Measurements from ENCODE around the gene ANKRD6. TPM values are rescaled to one million over a fixed set of nuclear protein-coding genes. Genes with fewer than 3 reads are reported as not detected.
"Not testable (repeated sequence)": the region's sequence is repeated elsewhere in the genome, so short reads cannot be mapped to it uniquely, and the experiment has no call there.

Gene ANKRD6
- total RNA-seq, 1 donor from 2014 or later, result 4.7 TPM

GRCh38 chr6:89591745-89592144, 158.8 kb downstream of the ANKRD6 start:
- DNase-seq (ENCODE audit: low read depth, low spot score), result no peak

- no peak for DNase-seq (ENCODE audit: low read depth, low spot score)
Measured at GRCh38 chr6:89596056-89596455, 163.1 kb downstream of the ANKRD6 start.

GRCh38 chr6:89596484-89596883, 163.5 kb downstream of the ANKRD6 start:
- no peak for DNase-seq (ENCODE audit: low read depth, low spot score)

- no peak for DNase-seq (ENCODE audit: low read depth, low spot score)
Measured at GRCh38 chr6:89597372-89597771, 164.4 kb downstream of the ANKRD6 start.

- no peak for DNase-seq (ENCODE audit: low read depth, low spot score)
Measured at GRCh38 chr6:89597988-89598387, 165.0 kb downstream of the ANKRD6 start.

- DNase-seq (ENCODE audit: low read depth, low spot score), result no peak
Measured at GRCh38 chr6:89599727-89600126, 166.8 kb downstream of the ANKRD6 start.

- DNase-seq (ENCODE audit: low read depth, low spot score), result no peak
Measured at GRCh38 chr6:89602166-89602565, 169.2 kb downstream of the ANKRD6 start.

- no peak for DNase-seq (ENCODE audit: low read depth, low spot score)
Measured at GRCh38 chr6:89604653-89605052, 171.7 kb downstream of the ANKRD6 start.

GRCh38 chr6:89605861-89606260, 172.9 kb downstream of the ANKRD6 start:
- DNase-seq (ENCODE audit: low read depth, low spot score), result no peak

- DNase-seq (ENCODE audit: low read depth, low spot score), result no peak
Measured at GRCh38 chr6:89610149-89610642, 177.2 kb downstream of the ANKRD6 start.

- DNase-seq (ENCODE audit: low read depth, low spot score), result no peak
Measured at GRCh38 chr6:89611666-89612065, 178.7 kb downstream of the ANKRD6 start.

GRCh38 chr6:89612121-89612520, 179.2 kb downstream of the ANKRD6 start:
- no peak for DNase-seq (ENCODE audit: low read depth, low spot score)

- DNase-seq (ENCODE audit: low read depth, low spot score), result no peak
Measured at GRCh38 chr6:89613790-89614189, 180.8 kb downstream of the ANKRD6 start.

- DNase-seq (ENCODE audit: low read depth, low spot score), result no peak
Measured at GRCh38 chr6:89615882-89616281, 182.9 kb downstream of the ANKRD6 start.

- DNase-seq (ENCODE audit: low read depth, low spot score), result no peak
Measured at GRCh38 chr6:89616531-89616930, 183.6 kb downstream of the ANKRD6 start.

GRCh38 chr6:89618026-89618425, 185.1 kb downstream of the ANKRD6 start:
- no peak for DNase-seq (ENCODE audit: low read depth, low spot score)

GRCh38 chr6:89619567-89619966, 186.6 kb downstream of the ANKRD6 start:
- no peak for DNase-seq (ENCODE audit: low read depth, low spot score)

GRCh38 chr6:89623749-89624148, 190.8 kb downstream of the ANKRD6 start:
- DNase-seq (ENCODE audit: low read depth, low spot score), result no peak

- DNase-seq (ENCODE audit: low read depth, low spot score), result no peak
Measured at GRCh38 chr6:89630488-89630887, 197.5 kb downstream of the ANKRD6 start.

- not testable (repeated sequence) for DNase-seq (ENCODE audit: low read depth, low spot score)
Measured at GRCh38 chr6:89636412-89636811, 203.5 kb downstream of the ANKRD6 start.

- no peak for DNase-seq (ENCODE audit: low read depth, low spot score)
Measured at GRCh38 chr6:89637960-89638319, 205.0 kb downstream of the ANKRD6 start.

- peak; percentile 70 for DNase-seq (ENCODE audit: low read depth, low spot score)
Measured at GRCh38 chr6:89638320-89639195, 205.6 kb downstream of the ANKRD6 start, which contains the start of gene LYRM2. LYRM2 (minus strand) TSS chr6:89638747; CDS start chr6:89638716, 31 bp downstream.

GRCh38 chr6:89640804-89641203, 207.9 kb downstream of the ANKRD6 start:
- no peak for DNase-seq (ENCODE audit: low read depth, low spot score)

Measured in pulmonary artery endothelial cell (primary cell).